Liver (tissue), 9 donors: Measurements from ENCODE around the gene LRRC47. TPM values are rescaled to one million over a fixed set of nuclear protein-coding genes. Genes with fewer than 3 reads are reported as not detected.

ENCODE experiments used
- DNase-seq: peaks from one replicate; pipeline ENCODE4 v3.0.0-alpha.2; 2017; ENCODE audit warnings: low spot score
- H3K27ac ChIP-seq, 2 donors: one replicate each; pipeline ENCODE4 v1.7.0; 2013; ENCODE audit warnings: inconsistent platforms in 2 of 2, low read length in 2 of 2, control low read depth in 1 of 2, low read depth in 1 of 2, mild to moderate bottlenecking in 1 of 2
- H3K27me3 ChIP-seq, 4 donors: one replicate each; pipeline versions ENCODE4 v1.6.1 to v1.7.0; 2013; ENCODE audit warnings: low read length in 3 of 4, inconsistent platforms in 1 of 4, mild to moderate bottlenecking in 1 of 4, moderate library complexity in 1 of 4; ENCODE audit not compliant: control insufficient read depth in 4 of 4, insufficient read depth in 4 of 4
- H3K36me3 ChIP-seq, 4 donors: one replicate each; pipeline versions ENCODE4 v1.6.1 to v1.7.0; 2013; ENCODE audit warnings: low read length in 3 of 4, mild to moderate bottlenecking in 3 of 4, low read depth in 1 of 4, moderate library complexity in 1 of 4; ENCODE audit not compliant: control insufficient read depth in 4 of 4, insufficient read depth in 3 of 4
- H3K4me1 ChIP-seq, 4 donors: one replicate each; pipeline versions ENCODE4 v1.6.1 to v1.7.0; 2013; ENCODE audit warnings: low read length in 3 of 4, mild to moderate bottlenecking in 3 of 4, moderate library complexity in 1 of 4; ENCODE audit not compliant: control insufficient read depth in 4 of 4, insufficient read depth in 4 of 4
- H3K4me3 ChIP-seq, 3 donors: one replicate each; pipeline versions ENCODE4 v1.6.1 to v1.7.0; 2013; ENCODE audit warnings: low read length in 3 of 3, control low read depth in 1 of 3, low read depth in 1 of 3, mild to moderate bottlenecking in 1 of 3
- H3K9ac ChIP-seq, 2 donors: one replicate each; pipeline ENCODE4 v1.7.0; 2013; ENCODE audit warnings: low read length in 2 of 2, mild to moderate bottlenecking in 2 of 2, moderate library complexity in 2 of 2, control low read depth in 1 of 2, low read depth in 1 of 2
- H3K9me3 ChIP-seq, 4 donors: one replicate each; pipeline versions ENCODE4 v1.6.1 to v1.7.0; 2013; ENCODE audit warnings: low read length in 3 of 4; ENCODE audit not compliant: control insufficient read depth in 4 of 4
- ATF3 ChIP-seq: IDR thresholded peaks from 2 replicates; pipeline ENCODE4 v1.6.1; 2016; ENCODE audit warnings: antibody characterized with exemption
- EGR1 ChIP-seq, 2 donors: IDR thresholded peaks; 2 replicates each; pipeline ENCODE4 v1.6.1; 2016 to 2018; ENCODE audit warnings: antibody characterized with exemption in 2 of 2, low read depth in 2 of 2
- FOXA1 ChIP-seq: IDR thresholded peaks from 2 replicates; pipeline ENCODE4 v1.6.1; 2016; ENCODE audit warnings: antibody characterized with exemption
- FOXA2 ChIP-seq: IDR thresholded peaks from 2 replicates; pipeline ENCODE4 v1.6.1; 2016; ENCODE audit warnings: antibody characterized with exemption
- GABPA ChIP-seq, 2 donors: IDR thresholded peaks in 1 of 2; conservative IDR thresholded peaks in 1 of 2; 2 replicates each; pipeline ENCODE4 v1.6.1; 2016; ENCODE audit warnings: antibody characterized with exemption in 2 of 2, mild to moderate bottlenecking in 1 of 2, moderate library complexity in 1 of 2
- HNF4A ChIP-seq, 2 donors: conservative IDR thresholded peaks; 2 replicates each; pipeline ENCODE4 v1.6.1; 2016; ENCODE audit warnings: antibody characterized with exemption in 2 of 2, mild to moderate bottlenecking in 2 of 2
- HNF4G ChIP-seq: IDR thresholded peaks from 2 replicates; pipeline ENCODE4 v1.6.1; 2016; ENCODE audit warnings: antibody characterized with exemption
- JUND ChIP-seq, 2 donors: IDR thresholded peaks; 2 replicates each; pipeline ENCODE4 v1.6.1; 2016; ENCODE audit warnings: antibody characterized with exemption in 2 of 2
- NR2F2 ChIP-seq: IDR thresholded peaks from 2 replicates; pipeline ENCODE4 v1.6.1; 2016; ENCODE audit warnings: antibody characterized with exemption
- RAD21 ChIP-seq, 2 donors: IDR thresholded peaks; 2 replicates each; pipeline ENCODE4 v1.6.1; 2016; ENCODE audit warnings: antibody characterized with exemption in 2 of 2, mild to moderate bottlenecking in 2 of 2
- REST ChIP-seq: IDR thresholded peaks from 2 replicates; pipeline ENCODE4 v1.6.1; 2016; ENCODE audit warnings: antibody characterized with exemption, mild to moderate bottlenecking
- RXRA ChIP-seq, 2 donors: IDR thresholded peaks; 2 replicates each; pipeline ENCODE4 v1.6.1; 2017 to 2018; ENCODE audit warnings: antibody characterized with exemption in 2 of 2, mild to moderate bottlenecking in 1 of 2
- SP1 ChIP-seq: IDR thresholded peaks from 2 replicates; pipeline ENCODE4 v1.6.1; 2018; ENCODE audit warnings: antibody characterized with exemption, mild to moderate bottlenecking
- TAF1 ChIP-seq: conservative IDR thresholded peaks from 2 replicates; pipeline ENCODE4 v1.6.1; 2016; ENCODE audit warnings: antibody characterized with exemption, mild to moderate bottlenecking
- YY1 ChIP-seq: IDR thresholded peaks from 2 replicates; pipeline ENCODE4 v1.6.1; 2016; ENCODE audit warnings: antibody characterized with exemption, mild to moderate bottlenecking
- WGBS: extraction: QIAGEN DNeasy Blood & Tissue Kit; methylation state at CpG from one replicate; pipeline ENCODE4 v1.1.7; 2013; 5-methylcytosine and 5-hydroxymethylcytosine counted together
- polyA plus RNA-seq, 2 donors: library from polyadenylated mRNA; stranded (reverse) in 1 of 2; unstranded in 1 of 2; fragments of 200-250 nt in 1 of 2; fragments of >200 nt in 1 of 2; fragmentation: Nextera tagmentation in 1 of 2; extraction: Ambion mirVana in 1 of 2; gene quantifications; one replicate each; pipeline versions ENCODE4 v1.2.1 to v1.2.3, GENCODE V29; 2013 to 2015
- total RNA-seq, 2 donors: library from RNA; depleted of rRNA; stranded (reverse); fragments of >200 nt; gene quantifications; one replicate each; pipeline ENCODE4 v1.2.3, GENCODE V29; 2014
- TF ChIP-seq, protein P1 (sequence below): IDR thresholded peaks from 2 replicates; pipeline ENCODE4 v1.6.1; 2016; ENCODE audit warnings: antibody characterized with exemption
- TF ChIP-seq, protein P2 (sequence below): IDR thresholded peaks from 2 replicates; pipeline ENCODE4 v1.6.1; 2016; ENCODE audit warnings: antibody characterized with exemption
- TF ChIP-seq, protein P3 (sequence below): fragments of 150-350 bp; IDR thresholded peaks from 2 replicates; pipeline ENCODE4 v1.5.1; 2017; ENCODE audit warnings: improper control_type of control experiment, low read depth, low read length; ENCODE audit not compliant: missing input control
- donor health status: healthy.
- donor health status: healthy.
- donor health status: healthy.
- donor health status: healthy.
- donor health status: healthy.

Gene LRRC47
- total and polyA plus RNA-seq, 4 donors: 8.7 to 23.8 (median 15.4) TPM

DNA sequence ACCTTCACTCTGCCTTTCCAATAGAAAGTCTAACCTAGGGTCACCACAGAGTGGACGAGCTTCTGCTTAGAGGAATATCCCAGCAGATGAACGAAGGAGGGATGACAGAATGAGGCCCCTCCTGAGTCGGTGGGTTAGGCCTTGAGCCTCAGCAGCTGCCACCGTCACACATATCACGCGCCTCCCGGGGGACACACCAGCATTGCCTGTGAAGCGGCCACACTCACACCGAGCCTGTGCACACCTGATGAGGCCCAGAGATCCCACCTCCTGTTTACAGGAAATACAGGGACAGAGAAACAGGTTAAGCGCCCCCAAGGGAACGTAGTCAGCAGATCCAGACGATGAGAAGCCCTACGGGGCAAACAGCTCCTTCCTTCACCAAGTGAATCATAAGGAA is 25.1 kb upstream of the LRRC47 start:
- no peaks in the 10 kb centered on the region for H3K4me1 ChIP-seq
- H3K9me3 ChIP-seq: no peaks in the 10 kb centered on the region
- 94% methylated on average over 13 of the region's 13 CpGs for WGBS
- H3K27ac ChIP-seq: no peak overlapping the region
- no peak overlapping the region for H3K4me3 ChIP-seq
- no peak overlapping the region for H3K9ac ChIP-seq
- TF ChIP-seq RXRA (IDR thresholded peaks at IDR 0.05) (no peak), NR2F2 (no peak), FOXA2 (no peak), TAF1 (no peak), JUND (IDR thresholded peaks at IDR 0.05) (no peak), REST (no peak), SP1 (no peak), GABPA (IDR thresholded peaks at IDR 0.05 in 1 of 2, conservative IDR thresholded peaks at IDR 0.05 in 1 of 2) (no peak), HNF4A (conservative IDR thresholded peaks at IDR 0.05) (no peak), FOXA1 (no peak), YY1 (no peak), RAD21 (IDR thresholded peaks at IDR 0.05) (no peak), ATF3 (no peak), HNF4G (no peak), EGR1 (IDR thresholded peaks at IDR 0.05; ENCODE audit: low read depth in 2 of 2) (no peak)
- TF ChIP-seq, protein P1, sequence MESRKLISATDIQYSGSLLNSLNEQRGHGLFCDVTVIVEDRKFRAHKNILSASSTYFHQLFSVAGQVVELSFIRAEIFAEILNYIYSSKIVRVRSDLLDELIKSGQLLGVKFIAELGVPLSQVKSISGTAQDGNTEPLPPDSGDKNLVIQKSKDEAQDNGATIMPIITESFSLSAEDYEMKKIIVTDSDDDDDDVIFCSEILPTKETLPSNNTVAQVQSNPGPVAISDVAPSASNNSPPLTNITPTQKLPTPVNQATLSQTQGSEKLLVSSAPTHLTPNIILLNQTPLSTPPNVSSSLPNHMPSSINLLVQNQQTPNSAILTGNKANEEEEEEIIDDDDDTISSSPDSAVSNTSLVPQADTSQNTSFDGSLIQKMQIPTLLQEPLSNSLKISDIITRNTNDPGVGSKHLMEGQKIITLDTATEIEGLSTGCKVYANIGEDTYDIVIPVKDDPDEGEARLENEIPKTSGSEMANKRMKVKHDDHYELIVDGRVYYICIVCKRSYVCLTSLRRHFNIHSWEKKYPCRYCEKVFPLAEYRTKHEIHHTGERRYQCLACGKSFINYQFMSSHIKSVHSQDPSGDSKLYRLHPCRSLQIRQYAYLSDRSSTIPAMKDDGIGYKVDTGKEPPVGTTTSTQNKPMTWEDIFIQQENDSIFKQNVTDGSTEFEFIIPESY: no peak
- TF ChIP-seq, protein P2, sequence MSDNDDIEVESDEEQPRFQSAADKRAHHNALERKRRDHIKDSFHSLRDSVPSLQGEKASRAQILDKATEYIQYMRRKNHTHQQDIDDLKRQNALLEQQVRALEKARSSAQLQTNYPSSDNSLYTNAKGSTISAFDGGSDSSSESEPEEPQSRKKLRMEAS: no peak
- TF ChIP-seq, protein P3, sequence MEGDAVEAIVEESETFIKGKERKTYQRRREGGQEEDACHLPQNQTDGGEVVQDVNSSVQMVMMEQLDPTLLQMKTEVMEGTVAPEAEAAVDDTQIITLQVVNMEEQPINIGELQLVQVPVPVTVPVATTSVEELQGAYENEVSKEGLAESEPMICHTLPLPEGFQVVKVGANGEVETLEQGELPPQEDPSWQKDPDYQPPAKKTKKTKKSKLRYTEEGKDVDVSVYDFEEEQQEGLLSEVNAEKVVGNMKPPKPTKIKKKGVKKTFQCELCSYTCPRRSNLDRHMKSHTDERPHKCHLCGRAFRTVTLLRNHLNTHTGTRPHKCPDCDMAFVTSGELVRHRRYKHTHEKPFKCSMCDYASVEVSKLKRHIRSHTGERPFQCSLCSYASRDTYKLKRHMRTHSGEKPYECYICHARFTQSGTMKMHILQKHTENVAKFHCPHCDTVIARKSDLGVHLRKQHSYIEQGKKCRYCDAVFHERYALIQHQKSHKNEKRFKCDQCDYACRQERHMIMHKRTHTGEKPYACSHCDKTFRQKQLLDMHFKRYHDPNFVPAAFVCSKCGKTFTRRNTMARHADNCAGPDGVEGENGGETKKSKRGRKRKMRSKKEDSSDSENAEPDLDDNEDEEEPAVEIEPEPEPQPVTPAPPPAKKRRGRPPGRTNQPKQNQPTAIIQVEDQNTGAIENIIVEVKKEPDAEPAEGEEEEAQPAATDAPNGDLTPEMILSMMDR: no peak
- DNase-seq: no peak
- peaks cover 0 to 63% (median 30%) of the 10 kb centered on the region in 4 donors for H3K36me3 ChIP-seq
- H3K27me3 ChIP-seq: no peaks in the 10 kb centered on the region
